ENCODE results near the gene SNX5.

GRCh38 chr20:17893445-17893844 lies 75.1 kb downstream of the SNX5 start:
- TF ChIP-seq EGR1 (IDR thresholded peaks at IDR 0.05; ENCODE audit: low read depth) (no peak), CTCF (IDR thresholded peaks at IDR 0.05 in 2 of 3, conservative IDR thresholded peaks at IDR 0.05 in 1 of 3; ENCODE audit: borderline replicate concordance in 1 of 3, insufficient read depth in 1 of 3, low read depth in 2 of 3, low read length in 2 of 3) (no peak), YY1 (IDR thresholded peaks at IDR 0.05; ENCODE audit: extremely low read depth, insufficient replicate concordance, low read depth, low read length) (no peak), REST (IDR thresholded peaks at IDR 0.05; ENCODE audit: low read depth) (no peak), MAX (IDR thresholded peaks at IDR 0.05) (no peak), RAD21 (IDR thresholded peaks at IDR 0.05; ENCODE audit: low read depth) (no peak), CBX3 (IDR thresholded peaks at IDR 0.05; ENCODE audit: low read depth) (no peak), SP1 (IDR thresholded peaks at IDR 0.05; ENCODE audit: low read depth) (no peak), POLR2AphosphoS5 (IDR thresholded peaks at IDR 0.05; ENCODE audit: low read depth, low read length) (no peak), ZFX (IDR thresholded peaks at IDR 0.05) (no peak)

Data from HCT116 (cell line).